Duodenal mucosa (tissue), 2 donors: ENCODE data around the gene PSKH1.
"Not testable (repeated sequence)": the region's sequence is repeated elsewhere in the genome, so short reads cannot be mapped to it uniquely, and the experiment has no call there.

Experiments used
- H3K27ac ChIP-seq: one replicate; pipeline ENCODE4 v1.7.0; 2013; ENCODE audit warnings: low read depth, low read length
- H3K27me3 ChIP-seq, 2 donors: one replicate each; pipeline ENCODE4 v1.7.0; 2013; ENCODE audit warnings: low read length in 2 of 2, control low read depth in 1 of 2; ENCODE audit not compliant: insufficient read depth in 2 of 2, control insufficient read depth in 1 of 2
- H3K36me3 ChIP-seq, 2 donors: one replicate each; pipeline ENCODE4 v1.7.0; 2013; ENCODE audit warnings: low read length in 2 of 2, control low read depth in 1 of 2; ENCODE audit not compliant: insufficient read depth in 2 of 2, control insufficient read depth in 1 of 2
- H3K4me1 ChIP-seq, 2 donors: one replicate each; pipeline ENCODE4 v1.7.0; 2013; ENCODE audit warnings: low read length in 2 of 2, control low read depth in 1 of 2; ENCODE audit not compliant: insufficient read depth in 2 of 2, control insufficient read depth in 1 of 2
- H3K4me3 ChIP-seq, 2 donors: one replicate each; pipeline ENCODE4 v1.7.0; 2013; ENCODE audit warnings: low read length in 2 of 2, low read depth in 1 of 2
- H3K9ac ChIP-seq, 2 donors: one replicate each; pipeline ENCODE4 v1.7.0; 2013; ENCODE audit warnings: low read length in 2 of 2, low read depth in 1 of 2
- H3K9me3 ChIP-seq, 2 donors: one replicate each; pipeline ENCODE4 v1.7.0; 2013; ENCODE audit warnings: low read length in 2 of 2, control low read depth in 1 of 2; ENCODE audit not compliant: control insufficient read depth in 1 of 2

Gene PSKH1

DNA sequence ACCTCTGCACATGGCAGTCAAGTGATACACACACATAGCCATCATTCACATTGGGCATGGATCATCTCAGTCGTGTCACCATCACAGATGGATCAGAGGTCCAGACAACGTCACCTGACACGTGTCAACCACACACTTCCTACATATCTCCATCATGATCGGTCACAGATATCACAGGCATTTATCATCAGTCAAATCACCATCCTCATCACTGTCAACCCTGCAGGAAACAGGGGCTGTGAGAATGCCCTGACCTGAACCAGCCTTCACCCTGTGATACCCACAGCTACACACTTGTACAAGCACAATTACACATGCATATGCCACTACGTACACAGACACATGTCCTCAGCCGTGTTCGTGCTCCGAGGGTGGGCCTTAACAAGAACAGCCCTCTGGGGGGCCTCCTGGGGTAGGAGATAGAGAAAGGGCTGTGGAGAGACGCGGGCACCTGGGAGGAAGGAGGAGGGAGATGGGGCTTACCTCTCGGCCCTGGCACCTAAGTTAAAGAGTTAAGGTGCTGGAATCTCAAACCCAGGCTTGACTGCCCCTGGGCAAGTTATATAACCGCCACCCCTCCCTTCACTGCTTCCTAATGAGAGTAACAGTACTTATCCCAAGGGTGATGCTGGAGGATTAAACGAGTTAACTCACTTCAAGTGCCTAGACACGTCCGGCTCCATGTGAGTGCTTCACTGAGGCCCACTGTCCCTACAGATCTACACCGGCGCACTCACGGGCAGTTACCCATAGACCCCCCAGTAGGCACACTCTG lies 74.3 kb downstream of the PSKH1 start:
- H3K4me1 ChIP-seq: peaks cover 19 to 50% of the 10 kb centered on the region in 2 donors
- H3K36me3 ChIP-seq: peaks cover 0 to under 1% of the 10 kb centered on the region in 2 donors
- H3K27ac ChIP-seq: peak overlapping the region; percentile 92
- H3K27me3 ChIP-seq: peaks cover 0 to 3% of the 10 kb centered on the region in 2 donors
- H3K9me3 ChIP-seq: no peaks in the 10 kb centered on the region
- H3K4me3 ChIP-seq: peak overlapping the region; percentile 71 to 79
- H3K9ac ChIP-seq: peak overlapping the region; percentile 72 to 89

DNA sequence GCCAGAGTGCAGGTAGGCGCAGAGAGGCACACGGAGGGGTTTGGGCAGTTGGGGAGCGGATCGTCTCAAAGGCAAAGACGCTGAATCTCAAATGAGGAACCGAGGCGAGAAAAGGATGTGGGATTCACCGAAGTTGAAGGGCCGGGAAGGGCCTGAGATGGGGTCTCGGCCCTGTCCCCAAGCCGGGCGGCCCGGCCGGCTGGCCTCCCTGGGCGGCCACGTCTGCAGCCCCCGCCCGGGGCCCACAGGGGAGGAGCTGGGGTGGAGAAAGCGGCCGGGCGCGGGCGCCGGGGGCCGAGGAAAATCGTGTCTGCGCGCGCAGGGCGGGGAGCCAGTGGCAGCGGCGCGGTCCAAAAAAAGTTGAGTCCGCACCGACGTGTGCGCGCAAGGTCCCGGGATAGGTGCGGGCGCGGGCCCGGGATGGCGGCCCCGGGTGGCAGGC lies 74.9 kb downstream of the PSKH1 start:
- Histone ChIP-seq H3K9ac (peak overlapping the region; percentile 72 to 89), H3K27me3 (peaks cover 0 to 3% of the 10 kb centered on the region in 2 donors), H3K4me3 (peak overlapping the region; percentile 71 to 79), H3K27ac (peak overlapping the region; percentile 92), H3K9me3 (no peaks in the 10 kb centered on the region), H3K36me3 (no peaks in the 10 kb centered on the region), H3K4me1 (peaks cover 19 to 50% of the 10 kb centered on the region in 2 donors)

DNA sequence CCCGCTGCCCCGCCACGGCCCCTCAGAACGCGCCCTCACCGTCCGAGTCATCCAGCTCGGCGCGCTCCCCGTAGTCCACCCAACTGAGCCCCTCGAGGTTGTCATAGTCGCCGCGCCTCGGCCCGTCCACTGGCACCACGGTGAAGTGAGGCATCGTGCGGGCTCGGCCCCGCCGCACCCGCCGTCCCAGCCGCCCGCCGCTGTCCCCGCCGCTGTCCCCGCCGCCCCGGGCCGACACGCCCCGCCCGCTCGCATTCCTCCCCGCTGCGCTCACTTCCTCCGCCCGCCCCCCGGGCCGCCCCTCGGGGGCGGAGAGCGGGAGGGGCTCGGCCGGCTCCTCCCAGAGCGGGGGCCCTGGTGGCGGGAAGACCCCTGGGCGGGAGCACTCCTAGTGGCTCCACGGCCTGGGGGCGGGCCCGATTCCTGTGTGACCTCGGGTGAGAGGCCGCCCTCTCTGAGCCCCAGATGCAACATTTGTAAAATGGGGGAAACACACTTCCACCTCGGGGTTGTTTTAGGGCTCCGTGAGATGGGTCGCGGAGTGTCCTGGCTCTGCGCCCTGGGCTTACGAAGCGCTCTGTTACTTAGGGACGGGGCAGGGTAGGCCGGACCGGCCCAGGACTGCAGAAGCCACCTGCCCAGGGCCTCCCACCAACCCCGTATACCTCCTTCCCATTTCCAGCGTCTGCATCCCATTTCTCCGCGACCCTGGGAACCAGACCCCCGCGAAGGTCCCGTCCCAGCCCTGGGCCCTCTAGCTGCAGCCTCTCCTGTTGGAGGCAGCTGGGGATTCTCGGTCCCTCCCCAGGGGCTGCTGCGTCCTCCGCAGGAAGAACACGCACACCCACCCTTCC lies 75.6 kb downstream of the PSKH1 start, which contains the start of gene SLC12A4:
Gene SLC12A4 (minus strand): TSS at position 238 of the 854 bp plus-strand sequence. CDS start 84 bp downstream, at position 154.
- H3K36me3 ChIP-seq: no peaks in the 10 kb centered on the region
- peaks cover 19 to 43% of the 10 kb centered on the region in 2 donors for H3K4me1 ChIP-seq
- peaks cover 0 to 3% of the 10 kb centered on the region in 2 donors for H3K27me3 ChIP-seq
- no peaks in the 10 kb centered on the region for H3K9me3 ChIP-seq
- H3K27ac ChIP-seq: peak within 1 kb of the TSS; percentile 92
- peak within 1 kb of the TSS; percentile 72 to 89 for H3K9ac ChIP-seq
- H3K4me3 ChIP-seq: peak within 1 kb of the TSS; percentile 79 to 82

DNA sequence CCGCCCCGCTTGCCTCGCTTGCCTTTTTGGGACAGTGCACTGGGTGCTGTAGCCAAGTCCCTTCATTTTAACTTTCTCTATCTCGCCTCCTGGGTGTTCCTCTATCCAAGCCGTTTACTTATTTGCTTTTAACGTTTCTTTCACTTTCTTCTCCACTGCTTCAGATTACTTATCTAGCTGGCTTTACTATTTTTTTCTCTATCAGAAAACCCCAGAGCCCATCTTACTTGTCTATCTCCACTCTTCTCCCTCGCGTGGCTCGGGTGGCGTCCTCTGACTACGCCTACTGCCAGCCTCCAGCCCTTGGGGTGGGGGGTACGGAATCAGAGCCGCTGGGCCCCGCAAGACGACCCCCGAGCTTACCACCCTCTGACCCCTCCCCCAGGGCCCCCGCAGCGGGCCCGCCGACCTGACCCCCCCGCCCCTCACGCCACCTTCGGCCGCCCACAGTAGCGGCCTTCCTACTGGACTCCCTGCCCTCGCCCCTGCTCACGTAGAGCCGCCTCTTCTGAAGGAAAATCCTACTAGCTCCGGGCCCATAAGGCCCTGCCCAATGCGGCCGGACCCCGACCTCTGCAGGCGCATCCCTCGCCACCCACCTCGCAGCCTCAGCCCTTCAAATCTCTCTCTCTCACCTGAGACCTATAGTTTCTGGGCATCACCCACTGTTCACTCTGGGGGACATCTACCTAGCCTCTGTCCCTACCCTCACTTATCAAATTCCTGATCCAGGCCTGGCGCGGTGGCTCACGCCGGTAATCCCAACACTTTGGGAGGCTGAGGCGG lies 76.4 kb downstream of the PSKH1 start:
- peaks cover 18 to 35% of the 10 kb centered on the region in 2 donors for H3K4me1 ChIP-seq
- peak overlapping the region; percentile 66 to 76 for H3K9ac ChIP-seq
- H3K36me3 ChIP-seq: no peaks in the 10 kb centered on the region
- H3K4me3 ChIP-seq: peak overlapping the region; percentile 79 to 82
- no peaks in the 10 kb centered on the region for H3K9me3 ChIP-seq
- peak overlapping the region; percentile 78 for H3K27ac ChIP-seq
- H3K27me3 ChIP-seq: peaks cover 0 to 3% of the 10 kb centered on the region in 2 donors

DNA sequence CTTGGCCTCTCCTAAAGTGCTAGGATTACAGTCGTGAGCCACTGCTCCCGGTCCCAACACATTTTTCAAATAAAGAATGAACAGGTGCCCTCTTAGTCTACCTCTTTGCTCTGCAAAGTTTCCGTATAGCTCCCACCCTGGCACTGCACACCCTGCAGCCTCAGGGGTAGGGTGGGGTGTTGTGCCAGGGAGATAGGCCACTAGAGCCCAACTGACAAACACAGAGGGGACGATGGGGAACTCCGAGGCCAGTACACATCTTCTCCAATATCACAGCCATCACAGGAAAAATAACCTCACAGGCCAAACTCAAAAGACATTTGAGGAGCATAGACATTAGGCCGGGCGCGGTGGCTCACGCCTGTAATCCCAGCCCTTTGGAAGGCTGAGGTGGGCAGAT lies 78.1 kb downstream of the PSKH1 start:
- no peaks in the 10 kb centered on the region for H3K9me3 ChIP-seq
- H3K27me3 ChIP-seq: peaks cover 3% of the 10 kb centered on the region in 2 donors
- H3K27ac ChIP-seq: no peak overlapping the region
- H3K9ac ChIP-seq: no peak overlapping the region
- H3K36me3 ChIP-seq: no peaks in the 10 kb centered on the region
- peaks cover 14 to 19% of the 10 kb centered on the region in 2 donors for H3K4me1 ChIP-seq
- H3K4me3 ChIP-seq: no peak overlapping the region

DNA sequence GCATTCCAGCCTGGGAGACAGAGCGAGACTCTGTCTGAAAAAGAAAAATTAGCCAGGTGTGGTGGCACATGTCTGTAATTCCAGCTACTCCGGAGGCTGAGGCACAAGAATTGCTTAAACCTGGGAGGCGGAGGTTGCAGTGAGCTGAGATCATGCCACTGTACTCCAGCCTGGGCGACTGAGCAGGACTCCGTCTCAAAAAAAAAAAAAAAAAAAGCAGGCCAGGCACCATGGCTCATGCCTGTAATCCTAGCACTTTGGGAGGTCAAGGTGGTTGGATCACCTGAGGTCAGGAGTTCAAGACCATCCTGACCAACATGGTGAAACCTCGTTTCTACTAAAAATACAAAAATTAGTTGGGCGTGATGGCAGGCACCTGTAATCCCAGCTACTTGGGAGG lies 79.2 kb downstream of the PSKH1 start:
- not testable (repeated sequence) for H3K9me3 ChIP-seq, H3K27me3 ChIP-seq

DNA sequence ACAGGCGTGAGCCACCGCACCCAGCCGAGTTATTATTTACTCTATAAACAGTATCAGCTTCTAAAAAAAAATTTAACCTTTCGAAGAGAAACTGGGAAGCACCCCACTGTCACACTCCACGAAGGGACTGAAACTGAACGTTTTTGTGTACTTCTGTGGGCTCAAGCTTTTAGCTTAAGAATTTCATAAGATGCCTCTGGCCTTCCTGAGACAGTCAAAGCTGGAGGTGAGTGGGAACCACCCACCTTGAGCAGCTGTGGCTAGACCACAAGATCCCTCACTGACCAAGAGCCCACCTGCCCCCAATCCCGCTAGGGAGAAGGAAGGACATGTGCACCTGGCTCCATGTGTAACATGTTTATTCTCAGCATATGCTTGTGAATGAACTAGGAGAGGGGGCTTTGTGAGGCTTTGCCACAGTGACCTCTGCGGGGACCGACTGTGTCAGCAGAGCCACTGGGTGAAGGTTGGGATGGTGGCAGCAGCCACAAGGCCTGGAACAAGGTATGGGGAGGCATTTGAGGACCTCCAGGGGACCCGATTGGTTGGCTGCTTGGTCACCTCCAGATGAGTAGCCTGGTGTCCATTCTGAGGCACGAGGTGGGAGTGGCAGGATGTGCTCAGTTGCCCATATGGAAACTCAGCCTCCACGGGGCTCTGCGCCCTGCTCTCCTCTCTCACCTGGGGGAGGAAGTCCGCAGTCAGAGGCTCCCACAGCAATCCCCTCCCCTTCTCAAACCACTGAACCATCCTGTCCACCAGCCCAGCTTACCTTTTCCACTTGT lies 82.5 kb downstream of the PSKH1 start:
- H3K9ac ChIP-seq: no peak overlapping the region
- H3K4me3 ChIP-seq: no peak overlapping the region
- H3K4me1 ChIP-seq: no peaks in the 10 kb centered on the region
- peaks cover 0 to 8% of the 10 kb centered on the region in 2 donors for H3K27me3 ChIP-seq
- H3K9me3 ChIP-seq: no peaks in the 10 kb centered on the region
- H3K36me3 ChIP-seq: no peaks in the 10 kb centered on the region
- no peak overlapping the region for H3K27ac ChIP-seq

More for the DNA sequence above, 79.2 kb downstream of the PSKH1 start:
- H3K4me3 ChIP-seq, H3K9ac ChIP-seq, H3K36me3 ChIP-seq, H3K27ac ChIP-seq, H3K4me1 ChIP-seq: not testable (repeated sequence)

DNA sequence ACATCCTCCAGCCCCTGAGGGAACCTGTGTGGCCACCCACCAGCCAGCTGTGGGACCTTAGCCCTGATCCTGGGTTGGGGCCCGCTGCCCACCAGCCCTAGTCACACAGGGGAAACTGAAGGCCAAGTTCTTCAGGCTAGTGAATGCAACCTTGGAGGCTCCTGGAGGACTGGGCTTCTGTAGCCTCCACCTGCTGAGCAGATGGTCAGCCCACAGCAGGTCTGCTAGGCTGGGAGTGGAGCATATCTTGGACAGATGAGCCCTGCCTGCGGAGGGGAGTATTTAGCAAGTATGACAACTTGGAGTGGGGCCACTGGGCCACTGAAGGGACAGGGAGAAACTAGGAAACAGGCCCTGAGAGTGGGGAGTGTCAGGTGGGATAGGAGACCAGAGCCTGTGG lies 83.2 kb downstream of the PSKH1 start:
- no peak overlapping the region for H3K27ac ChIP-seq
- H3K9me3 ChIP-seq: no peaks in the 10 kb centered on the region
- no peak overlapping the region for H3K9ac ChIP-seq
- peaks cover 0 to 8% of the 10 kb centered on the region in 2 donors for H3K27me3 ChIP-seq
- no peaks in the 10 kb centered on the region for H3K36me3 ChIP-seq
- H3K4me1 ChIP-seq: no peaks in the 10 kb centered on the region
- H3K4me3 ChIP-seq: no peak overlapping the region

DNA sequence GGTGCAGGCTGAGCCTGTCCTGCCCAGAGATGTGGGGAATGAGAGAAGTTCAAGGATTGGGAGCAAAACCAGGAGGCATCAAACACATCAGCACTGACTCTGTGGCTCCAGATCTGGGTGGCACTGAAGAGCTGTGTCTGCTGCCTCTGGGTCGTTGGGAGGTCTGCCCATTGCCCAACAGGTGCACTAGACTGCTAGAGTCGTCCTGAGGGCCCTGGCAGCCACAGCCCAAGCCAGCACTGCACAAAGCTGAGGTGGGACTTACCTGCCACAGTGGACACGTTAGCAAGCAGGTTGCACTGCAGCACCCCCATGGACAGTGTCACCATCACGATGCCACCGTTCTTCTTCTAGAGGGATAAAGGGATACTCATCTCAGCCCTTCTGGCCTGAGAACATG lies 84.0 kb downstream of the PSKH1 start:
- H3K36me3 ChIP-seq: no peaks in the 10 kb centered on the region
- H3K9me3 ChIP-seq: no peaks in the 10 kb centered on the region
- no peak overlapping the region for H3K27ac ChIP-seq
- no peak overlapping the region for H3K9ac ChIP-seq
- H3K4me3 ChIP-seq: no peak overlapping the region
- H3K4me1 ChIP-seq: no peaks in the 10 kb centered on the region
- H3K27me3 ChIP-seq: peaks cover 0 to 8% of the 10 kb centered on the region in 2 donors
